Ramos (cell line): ENCODE measurements around the gene FREM1.

Experiments used
- in situ Hi-C: fragments of 300-500 bp; cut with MboI; formaldehyde crosslinking; loops from one replicate; pipeline ENCODE4 v1.14.3; 2022; ENCODE audit warnings: low sequenced_read_pairs; ENCODE audit not compliant: unreplicated experiment

Gene FREM1

DNA sequence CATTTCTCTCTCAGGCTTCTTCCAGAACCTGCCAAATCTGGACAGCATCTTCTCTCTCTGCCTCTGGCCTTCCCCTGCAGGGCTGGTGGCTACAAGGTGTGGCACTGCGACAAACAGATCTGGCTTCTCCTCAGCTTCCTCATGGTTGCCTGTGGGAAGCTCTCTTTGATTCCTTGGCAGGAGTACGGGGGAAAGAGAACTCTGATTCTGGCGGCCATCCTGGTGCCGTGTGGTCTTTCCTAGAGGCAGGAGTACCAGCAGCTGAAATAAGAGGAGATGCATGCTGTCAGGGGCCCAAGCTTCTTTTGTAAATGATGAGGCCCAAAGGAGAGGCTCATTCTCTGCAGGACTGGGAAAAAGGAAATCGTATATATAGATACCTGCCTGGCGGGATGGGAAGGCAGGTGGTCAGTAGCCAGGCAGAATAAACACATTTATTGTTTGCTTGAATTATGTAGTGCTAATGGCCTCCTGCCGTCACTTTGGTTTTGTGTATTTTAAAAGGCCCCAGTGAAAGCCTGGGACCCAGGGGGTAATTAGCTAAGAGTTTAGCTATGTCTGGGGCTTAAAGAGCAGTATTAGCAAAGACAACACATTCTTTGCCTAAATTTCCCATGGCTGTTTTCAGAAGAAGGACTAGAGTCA is 187.7 kb downstream of the FREM1 start, which contains the start of gene CER1:
Gene CER1 (minus strand): TSS at position 343 of the 645 bp plus-strand sequence. CDS start 61 bp downstream, at position 282.
- in situ Hi-C loops = no loop called here

DNA sequence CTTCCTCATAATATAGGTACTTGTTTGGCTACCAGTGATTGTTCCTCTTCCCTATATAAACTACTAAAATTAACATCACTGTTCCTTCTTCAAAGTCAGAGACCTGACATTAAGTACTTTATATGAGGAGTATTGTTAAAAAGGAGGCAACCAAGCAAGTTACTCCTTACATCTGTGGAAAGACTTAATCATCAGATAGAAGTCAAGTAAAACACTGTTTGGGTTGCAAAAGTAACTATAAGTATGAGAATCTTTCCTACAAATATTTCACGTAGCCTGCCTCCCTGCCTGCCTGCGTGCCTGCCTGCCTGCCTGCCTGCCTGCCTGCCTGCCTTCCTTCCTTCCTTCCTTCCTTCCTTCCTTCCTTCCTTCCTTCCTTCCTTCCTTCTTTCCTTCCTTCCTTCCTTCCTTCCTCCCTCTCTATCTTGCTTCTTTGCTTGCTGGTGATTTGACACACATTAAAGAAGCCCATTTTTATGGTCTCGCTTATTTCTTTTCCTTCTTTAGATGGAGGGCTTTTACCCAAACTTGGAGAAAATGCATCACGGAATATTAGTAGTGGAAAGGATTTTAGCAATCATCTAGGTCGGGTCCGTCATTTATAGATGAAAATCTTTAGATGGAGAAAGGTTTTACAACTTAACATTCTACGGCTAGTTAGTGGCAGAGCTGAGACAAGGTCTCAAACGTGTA is 190.9 kb downstream of the FREM1 start:
- in situ Hi-C loops = no loop called here

DNA sequence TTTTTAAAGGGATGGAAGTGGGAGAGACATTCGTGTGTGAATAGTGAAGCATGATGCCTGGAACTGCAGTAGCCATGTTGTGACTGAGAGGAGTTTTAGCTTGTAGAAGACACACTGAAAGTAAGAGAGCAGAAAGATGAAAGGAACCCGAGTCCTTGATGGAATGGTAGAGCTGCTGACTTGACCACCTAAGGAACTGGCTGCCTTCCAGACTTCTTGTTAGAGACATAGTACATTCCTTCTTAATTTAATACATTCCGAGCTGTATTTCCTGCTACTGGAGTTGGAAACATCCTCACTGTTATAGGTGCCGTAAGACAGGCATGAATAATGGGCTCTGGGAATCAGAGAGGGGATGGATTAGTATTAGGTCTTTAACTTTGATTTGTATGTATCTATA is 195.1 kb downstream of the FREM1 start:
- in situ Hi-C loops = no loop called here

DNA sequence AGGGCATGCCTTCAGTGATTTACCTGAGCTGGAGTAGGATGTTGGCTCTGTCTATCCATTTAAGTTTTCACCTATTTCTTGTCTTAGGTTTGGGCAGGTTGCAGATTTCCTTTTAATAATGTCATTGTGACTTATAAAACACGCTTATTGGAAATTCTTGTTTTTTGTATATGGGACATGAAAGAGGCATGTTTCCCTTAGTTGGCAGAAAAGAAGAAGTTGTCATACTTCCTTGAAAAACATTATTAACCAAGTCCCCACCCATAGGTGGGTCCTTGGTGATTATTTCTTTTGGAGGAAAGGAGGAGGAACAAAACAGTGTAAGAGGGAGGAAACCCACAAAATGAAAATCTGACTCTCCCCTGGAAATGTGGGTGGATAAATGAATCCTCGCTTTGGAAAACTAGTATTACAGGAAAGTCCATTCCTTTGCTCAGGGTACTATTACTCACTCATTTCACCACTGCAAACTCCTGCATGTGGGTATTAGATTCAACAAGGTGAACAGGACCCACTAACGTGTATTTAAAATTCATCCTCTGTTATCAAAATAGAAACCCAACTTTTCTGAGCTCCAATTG is 197.0 kb downstream of the FREM1 start:
- in situ Hi-C loops = no loop called here

DNA sequence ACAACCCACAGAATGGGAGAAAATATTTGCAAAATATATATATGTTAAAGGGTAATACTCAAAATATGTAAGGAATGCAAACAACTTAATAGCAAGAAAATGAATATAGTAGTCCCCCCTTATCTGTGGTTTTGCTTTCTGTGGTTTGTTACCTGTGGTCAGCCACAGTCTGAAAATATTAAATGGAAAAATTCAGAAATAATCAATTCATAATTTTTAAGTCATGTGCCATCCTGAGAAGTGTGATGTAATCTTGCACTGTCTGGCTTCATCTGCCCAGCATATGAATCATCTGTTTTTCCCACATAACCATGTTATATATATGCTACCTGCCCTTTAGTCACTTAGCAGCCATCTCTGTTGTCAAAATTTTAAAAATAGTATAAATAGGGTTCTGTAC is 199.4 kb downstream of the FREM1 start:
- in situ Hi-C loops = no loop called here

DNA sequence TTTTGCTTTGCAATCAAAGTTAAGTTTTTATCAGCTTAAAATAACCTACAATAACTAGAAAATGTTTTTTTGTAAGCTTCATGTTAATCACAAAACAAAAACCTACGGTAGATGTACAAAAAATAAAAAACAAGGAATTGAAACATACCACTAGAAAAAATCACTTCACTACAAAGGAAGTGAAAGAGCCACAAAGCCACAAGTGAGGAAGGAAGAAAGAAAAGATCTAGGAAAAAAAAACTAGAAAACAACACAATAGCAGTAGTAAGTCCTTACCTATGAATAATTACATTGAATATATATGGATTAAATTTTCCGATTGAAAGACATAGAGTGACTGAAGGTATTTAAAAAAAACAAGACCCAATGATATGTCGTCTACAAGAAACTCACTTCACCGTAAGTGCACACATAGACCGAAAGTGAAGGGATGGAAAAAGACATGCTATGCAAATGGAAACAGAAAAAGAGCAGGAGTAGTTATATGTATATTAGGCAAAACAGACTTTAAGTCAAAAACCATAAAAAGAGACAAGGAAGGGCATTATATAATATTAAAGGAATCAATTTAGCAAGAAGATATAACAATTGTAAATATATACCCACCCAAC is 203.6 kb downstream of the FREM1 start:
- in situ Hi-C loops = no loop called here

DNA sequence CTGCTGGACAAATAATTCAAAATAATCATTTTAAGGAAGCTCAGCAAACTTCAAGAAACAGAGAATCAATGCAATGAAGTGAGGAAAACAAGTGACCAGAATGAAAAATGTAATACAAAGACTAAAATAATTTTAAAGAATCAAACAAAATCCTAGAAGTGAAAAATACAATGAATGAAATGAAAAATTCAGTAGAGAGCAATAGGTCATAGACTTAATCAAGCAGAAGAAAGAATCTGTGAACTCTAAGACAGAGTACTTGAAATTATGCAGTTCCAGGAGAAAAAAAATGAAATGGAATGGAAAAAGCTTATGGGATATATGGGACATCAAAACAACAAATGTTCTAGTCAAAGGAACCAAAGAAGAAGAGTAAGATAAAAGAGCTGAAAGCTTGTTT is 205.1 kb downstream of the FREM1 start:
- in situ Hi-C loops = no loop called here

DNA sequence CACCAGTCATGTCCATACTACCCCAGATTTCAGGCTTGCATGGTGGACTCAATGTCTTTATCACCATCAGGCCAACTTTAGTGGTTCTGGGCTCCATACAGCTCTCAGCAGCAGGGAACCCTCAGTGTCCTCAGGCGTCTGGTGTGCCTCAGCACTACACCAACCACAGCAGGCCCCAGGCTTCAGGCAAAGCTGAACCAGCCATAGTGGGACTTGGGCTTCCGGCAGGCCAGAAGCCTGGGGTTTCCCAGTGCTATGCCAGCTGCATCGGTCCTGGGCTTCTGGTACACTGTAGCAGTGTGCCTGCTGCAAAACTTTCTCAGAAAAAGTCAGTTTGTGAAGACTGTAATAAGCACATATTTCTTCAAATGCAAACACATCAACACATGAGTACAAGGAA is 205.9 kb downstream of the FREM1 start:
- in situ Hi-C loops = no loop called here

DNA sequence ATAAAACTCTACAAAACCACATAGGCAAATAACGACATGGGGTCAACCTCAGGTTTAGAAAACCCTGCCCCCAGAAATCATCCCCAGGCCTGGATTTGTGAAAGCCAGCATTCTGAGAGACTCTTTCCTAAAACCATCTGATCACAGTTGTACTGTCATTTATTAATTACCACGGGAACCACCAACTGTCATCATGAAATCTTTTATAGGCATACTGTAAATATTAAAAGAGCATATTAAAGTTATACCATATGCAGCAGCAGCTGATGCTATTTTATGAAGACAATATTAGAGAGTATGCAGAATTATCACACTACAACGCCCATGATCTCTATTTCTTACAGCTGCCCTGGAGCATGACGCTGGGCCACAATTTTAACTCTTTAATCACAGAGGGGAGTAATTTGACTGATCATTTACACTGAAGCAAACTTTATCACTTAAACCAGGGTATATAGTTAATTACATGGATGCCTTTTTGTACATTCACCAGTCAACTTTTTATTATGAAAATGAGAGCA is 208.0 kb downstream of the FREM1 start:
- in situ Hi-C loops = no loop called here

DNA sequence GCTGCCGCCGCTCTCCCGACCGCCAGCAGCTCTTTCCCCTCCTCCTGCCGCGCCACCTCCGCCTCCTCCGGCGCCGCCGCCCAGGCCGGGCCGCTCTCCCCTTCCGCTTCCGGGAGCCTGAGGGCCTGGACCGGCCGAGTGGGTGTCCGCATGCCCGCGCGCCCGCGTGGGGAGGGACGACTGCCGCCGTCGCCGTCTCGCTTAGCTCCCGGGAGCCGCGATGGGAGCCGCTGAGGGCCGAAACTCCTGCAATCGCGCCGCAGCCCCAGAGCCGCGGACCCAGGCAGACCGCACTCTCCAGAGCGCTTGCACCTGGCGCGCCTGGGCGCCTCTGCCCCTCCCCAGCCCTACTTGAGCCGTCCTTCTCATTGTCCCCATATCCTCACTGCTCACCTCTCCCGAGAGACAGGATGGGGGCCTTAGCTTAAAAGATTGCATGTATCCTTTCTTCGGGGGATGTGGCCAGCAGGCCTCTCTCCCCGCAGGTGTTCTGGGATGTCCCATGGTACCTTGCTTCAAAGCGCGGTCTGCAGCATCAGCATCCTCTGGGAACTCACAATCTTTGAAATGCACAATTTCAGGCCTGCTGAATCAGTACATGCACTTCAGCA is 216.9 kb downstream of the FREM1 start, which contains the start of gene ZDHHC21:
Gene ZDHHC21 (minus strand): TSS at position 182 of the 611 bp plus-strand sequence. CDS start 19,092 bp downstream, outside the sequence.
- in situ Hi-C loops = no loop called here

DNA sequence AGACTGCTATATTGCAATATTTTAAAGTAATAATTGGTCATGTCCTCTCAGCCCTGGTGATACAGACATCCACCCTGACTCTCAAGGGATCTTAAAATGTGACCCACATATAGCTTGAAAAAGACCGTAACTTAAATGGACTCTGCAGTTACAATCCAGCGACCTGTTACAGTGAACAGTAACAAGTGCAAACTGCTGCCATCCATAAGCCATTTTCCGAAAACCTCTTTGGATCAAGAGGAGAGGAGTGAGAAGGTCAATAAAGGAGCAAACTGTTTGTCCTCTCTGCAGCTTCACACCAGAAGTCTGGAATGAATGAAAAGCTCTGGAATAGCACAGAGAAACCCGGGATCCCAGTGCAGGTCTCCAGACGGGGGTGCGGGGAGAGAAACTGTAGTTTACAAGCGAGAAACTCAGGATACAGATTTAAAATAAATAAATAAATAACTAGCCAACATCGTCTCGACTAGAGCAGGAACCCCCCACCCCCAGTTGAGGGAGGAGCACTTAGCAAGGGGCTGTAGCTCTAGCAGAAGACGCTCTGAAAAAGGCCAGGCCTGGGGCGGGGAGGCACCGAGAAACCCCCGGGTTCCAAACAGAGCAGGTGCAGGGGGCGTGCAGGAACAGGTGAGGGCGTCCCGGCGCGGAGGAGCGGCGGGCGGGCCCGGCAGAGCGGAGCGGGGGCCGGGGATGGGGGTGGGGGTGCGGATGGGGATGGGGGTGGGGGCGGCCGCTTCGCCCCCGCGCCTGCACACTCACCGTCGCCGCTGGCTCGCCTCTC is 217.6 kb downstream of the FREM1 start:
- in situ Hi-C loops = no loop called here

DNA sequence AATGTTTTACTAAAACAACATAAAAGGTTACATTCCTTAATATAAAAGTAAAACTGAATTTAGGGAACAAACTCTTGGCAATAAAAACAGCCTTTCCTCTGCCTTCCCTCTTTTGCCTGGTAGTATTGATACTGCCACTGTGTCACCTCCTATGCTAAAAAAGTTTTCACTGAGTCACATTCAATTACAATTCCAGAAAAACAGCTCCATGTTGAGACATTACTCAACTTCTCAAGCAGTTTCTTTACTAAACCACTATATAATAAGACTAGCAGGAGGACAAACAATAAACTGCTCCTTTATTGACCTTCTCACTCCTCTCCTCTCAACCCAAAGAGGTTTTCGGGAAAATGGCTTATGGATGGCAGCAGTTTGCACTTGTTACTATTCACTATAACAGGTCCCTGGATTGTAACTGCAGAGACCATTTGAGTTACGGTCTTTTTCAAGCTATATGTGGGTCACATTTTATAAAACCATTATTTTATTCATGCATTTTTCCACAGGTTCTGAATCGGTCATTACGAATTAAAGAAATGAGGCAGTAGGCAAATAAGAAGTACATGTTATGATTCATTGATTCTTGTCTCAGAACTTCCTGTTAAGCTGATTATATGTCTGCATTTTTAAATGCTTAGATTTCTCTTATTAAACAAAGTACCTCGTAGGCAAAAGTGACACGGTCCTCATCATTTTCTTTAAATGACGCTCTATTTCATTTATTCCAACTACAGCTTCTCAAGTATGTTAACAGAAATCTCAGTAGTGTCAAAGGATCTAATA is 219.1 kb downstream of the FREM1 start:
- in situ Hi-C loops = no loop called here

DNA sequence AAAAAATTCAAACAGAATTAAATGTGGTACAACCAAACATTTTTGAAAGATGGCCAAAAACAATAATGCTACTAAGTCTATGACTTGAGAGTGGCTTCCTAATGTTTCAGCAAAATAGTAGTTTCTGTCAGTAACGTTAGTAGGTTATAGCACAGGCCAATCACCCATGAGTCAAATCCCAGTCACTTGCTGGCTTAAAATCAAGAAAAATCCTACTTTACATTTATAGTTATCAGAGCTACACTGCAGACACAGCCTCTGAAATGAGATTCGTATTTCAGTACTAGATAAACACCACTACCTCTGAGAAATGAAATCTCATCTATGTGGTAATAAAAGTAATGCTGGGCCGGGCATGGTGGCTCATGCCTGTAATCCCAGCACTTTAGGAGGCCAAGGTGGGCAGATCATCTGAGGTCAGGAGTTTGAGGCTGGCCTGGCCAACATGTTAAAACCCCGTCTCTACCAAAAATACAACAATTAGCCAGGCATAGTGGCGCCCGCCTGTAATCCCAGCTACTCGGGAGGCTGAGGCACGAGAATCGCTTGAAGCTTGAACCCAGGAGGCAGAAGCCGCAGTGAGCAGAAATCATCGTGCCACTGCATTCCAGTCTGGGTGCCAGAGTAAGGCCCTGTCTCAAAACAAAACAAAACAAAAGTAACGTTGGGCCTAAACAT is 223.0 kb downstream of the FREM1 start:
- in situ Hi-C loops = no loop called here

DNA sequence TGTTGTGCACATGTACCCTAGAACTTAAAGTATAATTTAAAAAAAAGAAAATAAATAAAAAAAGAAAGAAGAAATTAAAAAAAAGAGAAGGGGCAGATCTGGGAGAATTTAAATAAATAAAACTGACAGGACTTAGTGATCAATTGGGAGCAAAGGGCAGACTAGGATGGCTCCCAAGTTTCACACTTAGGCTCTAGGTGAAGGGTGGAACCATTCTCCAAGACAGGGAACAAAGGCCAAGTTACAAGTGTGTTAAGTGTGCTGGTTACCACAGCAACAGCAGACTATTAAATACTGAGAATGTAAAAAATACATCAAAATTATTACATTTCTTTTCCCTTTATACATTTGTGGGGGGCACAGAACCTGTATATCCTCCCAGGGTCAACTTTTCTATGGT is 224.1 kb downstream of the FREM1 start:
- in situ Hi-C loops = no loop called here
